Natural killer cell (primary cell): ENCODE results near the gene FAM170B. TPM values are rescaled to one million over a fixed set of nuclear protein-coding genes. Genes with fewer than 3 reads are reported as not detected.

ENCODE experiments used
- ATAC-seq, 3 donors: fragments of 150-1000 bp in 2 of 3; fragments of 200-7000 bp in 1 of 3; cut with Tn5 transposase; 1 replicate in 1 of 3; 2 replicates in 2 of 3; pipeline ENCODE4 v1.10.0; 2021; ENCODE audit warnings: mild to moderate bottlenecking in 2 of 3, moderate library complexity in 2 of 3
- DNase-seq, 2 donors: peaks; one replicate each; pipeline versions ENCODE4 v3.0.0 to v3.0.0-alpha.2; 2013 to 2021; ENCODE audit warnings: mixed read lengths in 1 of 2
- H3K27ac ChIP-seq: one replicate; pipeline ENCODE4 v1.5.1; 2013; ENCODE audit warnings: mild to moderate bottlenecking, low read length
- H3K27me3 ChIP-seq: one replicate; pipeline ENCODE4 v1.6.1; 2013; ENCODE audit warnings: low read length; ENCODE audit not compliant: control insufficient read depth, insufficient read depth
- H3K36me3 ChIP-seq: one replicate; pipeline ENCODE4 v1.6.1; 2013; ENCODE audit warnings: low read length; ENCODE audit not compliant: control insufficient read depth, insufficient read depth
- H3K4me1 ChIP-seq: one replicate; pipeline ENCODE4 v1.6.1; 2013; ENCODE audit warnings: low read length; ENCODE audit not compliant: control insufficient read depth, insufficient read depth
- H3K4me3 ChIP-seq: one replicate; pipeline ENCODE4 v1.5.1; 2013; ENCODE audit warnings: low read length
- H3K9me3 ChIP-seq: one replicate; pipeline ENCODE4 v1.6.1; 2013; ENCODE audit warnings: low read length; ENCODE audit not compliant: control insufficient read depth, insufficient read depth
- H3K27ac Mint-ChIP-seq, 2 donors: one replicate each; pipeline ENCODE4 v1.8.0; 2022; ENCODE audit warnings: mild to moderate bottlenecking in 2 of 2, mixed read lengths in 2 of 2, moderate library complexity in 1 of 2
- H3K27me3 Mint-ChIP-seq, 2 donors: one replicate each; pipeline ENCODE4 v1.8.0; 2022; ENCODE audit warnings: low read depth in 2 of 2, mixed read lengths in 2 of 2
- H3K36me3 Mint-ChIP-seq: one replicate; pipeline ENCODE4 v1.8.0; 2022; ENCODE audit warnings: mixed read lengths
- H3K4me1 Mint-ChIP-seq, 2 donors: one replicate each; pipeline ENCODE4 v1.8.0; 2022; ENCODE audit warnings: mixed read lengths in 2 of 2
- H3K4me3 Mint-ChIP-seq: one replicate; pipeline ENCODE4 v1.8.0; 2022; ENCODE audit warnings: mild to moderate bottlenecking, moderate library complexity, mixed read lengths
- H3K9me3 Mint-ChIP-seq, 2 donors: one replicate each; pipeline ENCODE4 v1.8.0; 2022; ENCODE audit warnings: mixed read lengths in 2 of 2
- WGBS: methylation state at CpG from one replicate; pipeline ENCODE4 v1.1.7; 2013; ENCODE audit warnings: missing lambda C conversion rate; ENCODE audit not compliant: insufficient coverage; 5-methylcytosine and 5-hydroxymethylcytosine counted together
- intact Hi-C: fragments of 100-400 bp; cut with micrococcal nuclease; formaldehyde crosslinking; loops from one replicate; pipeline ENCODE4 v1.14.2; 2022
- total RNA-seq, 4 donors: library from RNA; stranded (reverse); fragments of 120-200 nt in 1 of 4; gene quantifications; one replicate each; pipeline versions ENCODE4 v1.2.3 to v1.2.4, GENCODE V29; 2013 to 2022
- TF ChIP-seq, protein P1 (sequence below): fragments of 200-600 bp; IDR thresholded peaks from one replicate; pipeline ENCODE4 v1.8.0; 2022; ENCODE audit warnings: antibody characterized with exemption

The FAM170B gene
- total RNA-seq, 3 donors from 2014 or later (not counting 1 experiment from before 2014, with no cell fraction given), result not detected

DNA sequence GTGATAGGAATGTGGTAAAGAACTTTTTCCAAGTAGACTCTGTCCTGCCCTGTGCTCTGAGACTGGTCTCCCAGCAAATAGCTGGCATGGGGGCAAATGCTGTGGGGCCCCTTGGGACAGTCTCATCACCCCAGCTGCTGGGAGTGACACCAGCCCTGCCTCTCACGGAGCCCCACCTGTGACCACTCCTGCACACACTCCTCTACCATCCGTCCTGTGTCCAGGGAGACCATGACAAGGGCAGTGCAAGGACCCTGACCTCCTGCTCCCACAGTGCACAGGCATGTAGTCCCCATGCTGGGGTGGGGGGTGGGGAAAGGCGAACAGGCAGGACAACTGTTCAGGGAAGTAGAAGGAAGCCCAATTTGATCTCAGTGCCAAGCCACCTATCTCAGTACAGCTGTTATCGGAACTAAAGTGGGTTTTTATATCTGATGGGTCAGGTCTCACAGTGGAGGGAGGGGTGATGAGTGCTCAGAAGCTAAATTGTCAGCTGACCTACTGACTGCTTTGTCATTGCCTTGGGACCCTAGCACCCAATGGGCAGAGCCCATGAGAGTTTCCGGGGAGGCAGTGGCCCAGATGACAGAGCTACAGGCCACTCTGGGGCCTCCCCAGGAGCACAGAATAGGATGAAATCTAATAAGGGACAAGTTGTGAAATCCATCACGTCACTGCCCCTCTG, 43.0 kb downstream of the FAM170B start:
- Mint-ChIP-seq H3K4me1 (no peaks in the 10 kb centered on the region), H3K36me3 (peaks cover 17% of the 10 kb centered on the region), H3K9me3 (peaks cover 2 to 10% of the 10 kb centered on the region in 2 donors), H3K27ac (no peak overlapping the region), H3K27me3 (no peaks in the 10 kb centered on the region), H3K4me3 (no peak overlapping the region)
- no peaks in the 10 kb centered on the region for H3K4me1 ChIP-seq
- no peaks in the 10 kb centered on the region for H3K36me3 ChIP-seq
- H3K27ac ChIP-seq, result no peak overlapping the region
- TF ChIP-seq, protein P1, sequence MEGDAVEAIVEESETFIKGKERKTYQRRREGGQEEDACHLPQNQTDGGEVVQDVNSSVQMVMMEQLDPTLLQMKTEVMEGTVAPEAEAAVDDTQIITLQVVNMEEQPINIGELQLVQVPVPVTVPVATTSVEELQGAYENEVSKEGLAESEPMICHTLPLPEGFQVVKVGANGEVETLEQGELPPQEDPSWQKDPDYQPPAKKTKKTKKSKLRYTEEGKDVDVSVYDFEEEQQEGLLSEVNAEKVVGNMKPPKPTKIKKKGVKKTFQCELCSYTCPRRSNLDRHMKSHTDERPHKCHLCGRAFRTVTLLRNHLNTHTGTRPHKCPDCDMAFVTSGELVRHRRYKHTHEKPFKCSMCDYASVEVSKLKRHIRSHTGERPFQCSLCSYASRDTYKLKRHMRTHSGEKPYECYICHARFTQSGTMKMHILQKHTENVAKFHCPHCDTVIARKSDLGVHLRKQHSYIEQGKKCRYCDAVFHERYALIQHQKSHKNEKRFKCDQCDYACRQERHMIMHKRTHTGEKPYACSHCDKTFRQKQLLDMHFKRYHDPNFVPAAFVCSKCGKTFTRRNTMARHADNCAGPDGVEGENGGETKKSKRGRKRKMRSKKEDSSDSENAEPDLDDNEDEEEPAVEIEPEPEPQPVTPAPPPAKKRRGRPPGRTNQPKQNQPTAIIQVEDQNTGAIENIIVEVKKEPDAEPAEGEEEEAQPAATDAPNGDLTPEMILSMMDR, result no peak
- no peak for DNase-seq
- ATAC-seq, result peak in 1 of 3 donors; percentile 54
- no peak overlapping the region for H3K4me3 ChIP-seq
- 84% methylated on average over 6 of the region's 6 CpGs for WGBS
- no peaks in the 10 kb centered on the region for H3K9me3 ChIP-seq
- intact Hi-C loops, result no loop called here
- H3K27me3 ChIP-seq, result no peaks in the 10 kb centered on the region

DNA sequence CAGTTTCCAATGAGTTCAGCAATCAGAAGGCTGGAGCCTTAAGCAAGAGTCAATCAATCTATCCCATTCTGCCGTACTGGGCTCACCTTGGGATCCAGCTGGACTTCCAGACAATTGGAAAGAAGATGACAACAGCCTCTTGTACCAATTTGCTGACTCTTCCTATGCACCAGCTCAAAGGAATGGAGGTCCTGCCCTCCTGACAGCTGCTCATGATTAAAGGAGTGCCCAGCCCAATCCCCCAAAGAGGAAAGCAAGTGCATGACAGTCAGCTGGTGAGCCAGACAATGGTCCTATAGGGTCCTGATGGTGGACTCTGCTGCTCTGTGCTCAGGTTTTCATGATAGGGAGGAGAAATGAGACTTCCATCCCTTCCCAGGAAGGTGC, 43.6 kb downstream of the FAM170B start:
- no peaks in the 10 kb centered on the region for H3K27me3 ChIP-seq
- H3K4me3 ChIP-seq, result no peak overlapping the region
- no peaks in the 10 kb centered on the region for H3K27me3 Mint-ChIP-seq
- intact Hi-C loops, result no loop called here
- H3K9me3 Mint-ChIP-seq, result peaks cover 2 to 10% of the 10 kb centered on the region in 2 donors
- DNase-seq, result no peak
- no peak overlapping the region for H3K4me3 Mint-ChIP-seq
- H3K9me3 ChIP-seq, result no peaks in the 10 kb centered on the region
- 90% methylated on average over 1 of the region's 1 CpG for WGBS
- H3K27ac Mint-ChIP-seq, result no peak overlapping the region
- H3K4me1 Mint-ChIP-seq, result no peaks in the 10 kb centered on the region
- peaks cover 17% of the 10 kb centered on the region for H3K36me3 Mint-ChIP-seq
- TF ChIP-seq, protein P1, result no peak
- H3K4me1 ChIP-seq, result no peaks in the 10 kb centered on the region
- no peak for ATAC-seq
- H3K36me3 ChIP-seq, result no peaks in the 10 kb centered on the region
- no peak overlapping the region for H3K27ac ChIP-seq

DNA sequence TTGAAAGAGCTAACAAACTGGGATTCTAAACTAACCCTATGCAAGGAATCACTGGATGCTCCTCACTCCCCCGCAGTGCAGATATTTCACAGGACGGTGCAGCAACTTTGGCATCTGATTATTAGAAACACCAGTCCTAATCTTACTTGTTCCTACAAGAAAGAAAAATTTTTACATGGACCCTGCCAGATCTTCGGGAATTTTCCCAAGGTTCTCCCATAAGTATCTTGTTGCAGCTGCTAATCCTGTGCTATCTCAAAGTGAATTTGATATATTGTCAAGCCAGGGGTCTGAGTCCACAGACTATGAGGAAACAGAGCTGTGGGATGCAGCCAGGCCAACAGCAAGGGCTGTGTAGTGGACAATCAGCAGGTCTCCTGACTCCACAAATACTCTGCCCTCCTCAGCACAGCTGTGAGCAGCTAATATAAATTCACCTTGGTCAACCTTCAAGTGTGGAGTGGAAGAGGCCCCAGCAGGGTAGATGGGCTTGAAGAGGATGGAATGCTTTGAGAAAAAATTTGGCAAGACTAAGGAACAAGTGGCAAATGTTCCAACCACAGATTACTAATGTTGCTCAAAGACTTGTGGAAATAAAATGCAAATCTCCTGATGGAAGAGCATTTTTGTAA, 44.1 kb downstream of the FAM170B start:
- Histone ChIP-seq H3K4me1 (no peaks in the 10 kb centered on the region), H3K27me3 (no peaks in the 10 kb centered on the region), H3K36me3 (no peaks in the 10 kb centered on the region), H3K9me3 (no peaks in the 10 kb centered on the region), H3K27ac (no peak overlapping the region), H3K4me3 (no peak overlapping the region)
- Mint-ChIP-seq H3K9me3 (peaks cover 2 to 10% of the 10 kb centered on the region in 2 donors), H3K36me3 (peaks cover 17% of the 10 kb centered on the region), H3K27ac (no peak overlapping the region), H3K4me1 (no peaks in the 10 kb centered on the region), H3K4me3 (no peak overlapping the region), H3K27me3 (no peaks in the 10 kb centered on the region)
- intact Hi-C loops, result no loop called here
- WGBS, result 95% methylated on average over 3 of the region's 3 CpGs
- TF ChIP-seq, protein P1, result no peak
- no peak for DNase-seq
- ATAC-seq, result no peak
